ENCODE results near the gene ATP5MC2. TPM values are rescaled to one million over a fixed set of nuclear protein-coding genes. Genes with fewer than 3 reads are reported as not detected.
A peak's percentile ranks its signal among the peaks of the same experiment; 100 is the strongest.

The ATP5MC2 gene
- total and polyA plus RNA-seq, 7 experiments from 2014 or later, result 237 to 659 (median 287) TPM

DNA sequence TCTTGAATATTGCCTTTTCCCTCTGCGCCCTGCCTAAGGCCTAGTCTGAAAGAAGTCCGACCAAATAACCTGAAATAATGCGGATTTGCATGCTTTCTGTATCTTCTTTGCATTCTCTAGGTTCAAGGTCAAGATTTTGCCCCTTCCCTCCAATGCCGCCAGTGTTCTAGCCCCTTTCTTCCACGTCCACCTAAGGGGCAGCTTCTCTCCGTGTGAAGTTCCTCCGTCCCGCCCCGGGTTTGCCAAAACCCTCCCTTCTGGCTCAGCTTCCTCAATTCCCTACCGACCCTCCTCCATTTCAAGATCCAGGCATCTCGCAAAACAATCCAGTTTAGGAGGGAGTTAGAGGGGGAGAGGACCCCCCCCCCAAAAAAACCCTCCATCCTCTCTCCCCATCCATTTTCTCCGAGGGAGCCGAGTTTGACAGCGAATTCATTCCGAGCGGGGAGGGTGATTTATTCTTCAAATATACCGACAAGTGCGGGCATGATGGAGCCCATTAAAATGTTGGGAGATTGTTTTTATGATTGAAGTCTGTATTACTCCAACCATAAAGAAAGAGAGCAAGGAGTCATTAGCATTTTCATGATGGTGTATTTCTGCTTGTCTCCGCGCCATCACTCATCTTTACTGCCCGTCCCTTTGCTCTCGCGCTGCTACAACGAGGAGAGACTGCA lies 20.9 kb upstream of the ATP5MC2 start:
- H3K27me3 ChIP-seq (ENCODE audit: control insufficient read depth in 2 of 2, insufficient read depth in 2 of 2, low read length in 2 of 2), result peaks cover 26 to 30% of the 10 kb centered on the region in 2 donors
- Mint-ChIP-seq H3K4me1 (peaks cover 26 to 33% (median 30%) of the 10 kb centered on the region in 7 donors), H3K27ac (no peak overlapping the region), H3K27me3 (peaks cover 83 to 92% (median 86%) of the 10 kb centered on the region in 5 donors), H3K9me3 (peaks cover 0 to 2% (median 0%) of the 10 kb centered on the region in 11 donors), H3K36me3 (peaks cover 0 to 6% (median under 1%) of the 10 kb centered on the region in 5 donors), H3K4me3 (peak overlapping the region; percentile 12 to 88 (median 78))
- intact Hi-C loops (cut with micrococcal nuclease), result loop anchor here in 1 of 2 donors (2.0 kb wide), 1 partner anchor 30 kb away; the partner anchor contains the start of gene CALCOCO1
- no peak overlapping the region for H3K27ac ChIP-seq (ENCODE audit: low read depth, low read length)
- no peaks in the 10 kb centered on the region for H3K9me3 ChIP-seq (ENCODE audit: control insufficient read depth in 2 of 3, low read length in 3 of 3)
- POLR2A ChIA-PET, result no interaction called here
- no peaks in the 10 kb centered on the region for H3K36me3 ChIP-seq (ENCODE audit: control insufficient read depth in 2 of 3, insufficient read depth in 3 of 3, low read length in 3 of 3)
- no peak for DNase-seq
- no peak overlapping the region for H3K4me3 ChIP-seq (ENCODE audit: low read length)
- no peak for ATAC-seq
- CTCF ChIA-PET, result interaction anchor here (1.1 to 9.1 kb wide), 2 partner anchors 48 to 59 kb away, joined by 3 to 143 read pairs; no protein-coding TSS in a partner anchor
- peaks cover 7 to 23% of the 10 kb centered on the region in 2 donors for H3K4me1 ChIP-seq (ENCODE audit: control insufficient read depth in 2 of 2, insufficient read depth in 2 of 2, low read length in 2 of 2)

DNA sequence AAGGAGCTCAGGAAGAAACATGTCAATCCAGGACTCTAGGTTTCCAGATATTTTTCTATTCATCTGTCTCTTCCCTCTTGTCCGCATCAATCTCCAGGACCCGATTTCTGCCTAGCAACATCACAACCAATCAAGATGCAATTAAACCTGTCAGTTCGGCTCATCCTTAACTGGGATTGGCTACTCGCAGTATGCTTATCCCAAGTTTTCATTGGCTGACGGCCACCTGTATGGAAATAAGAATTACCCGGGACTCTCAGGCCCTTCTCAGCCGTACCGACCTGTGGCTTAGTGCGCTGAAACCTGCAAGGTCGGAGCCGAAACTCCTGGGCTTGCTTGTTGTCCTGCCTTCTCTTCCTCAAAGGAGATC lies 20.4 kb upstream of the ATP5MC2 start:
- peak overlapping the region; percentile 12 to 88 (median 78) for H3K4me3 Mint-ChIP-seq
- intact Hi-C loops (cut with micrococcal nuclease), result loop anchor here in 1 of 2 donors (2.0 kb wide), 1 partner anchor 31 kb away; the partner anchor contains the start of gene CALCOCO1

DNA sequence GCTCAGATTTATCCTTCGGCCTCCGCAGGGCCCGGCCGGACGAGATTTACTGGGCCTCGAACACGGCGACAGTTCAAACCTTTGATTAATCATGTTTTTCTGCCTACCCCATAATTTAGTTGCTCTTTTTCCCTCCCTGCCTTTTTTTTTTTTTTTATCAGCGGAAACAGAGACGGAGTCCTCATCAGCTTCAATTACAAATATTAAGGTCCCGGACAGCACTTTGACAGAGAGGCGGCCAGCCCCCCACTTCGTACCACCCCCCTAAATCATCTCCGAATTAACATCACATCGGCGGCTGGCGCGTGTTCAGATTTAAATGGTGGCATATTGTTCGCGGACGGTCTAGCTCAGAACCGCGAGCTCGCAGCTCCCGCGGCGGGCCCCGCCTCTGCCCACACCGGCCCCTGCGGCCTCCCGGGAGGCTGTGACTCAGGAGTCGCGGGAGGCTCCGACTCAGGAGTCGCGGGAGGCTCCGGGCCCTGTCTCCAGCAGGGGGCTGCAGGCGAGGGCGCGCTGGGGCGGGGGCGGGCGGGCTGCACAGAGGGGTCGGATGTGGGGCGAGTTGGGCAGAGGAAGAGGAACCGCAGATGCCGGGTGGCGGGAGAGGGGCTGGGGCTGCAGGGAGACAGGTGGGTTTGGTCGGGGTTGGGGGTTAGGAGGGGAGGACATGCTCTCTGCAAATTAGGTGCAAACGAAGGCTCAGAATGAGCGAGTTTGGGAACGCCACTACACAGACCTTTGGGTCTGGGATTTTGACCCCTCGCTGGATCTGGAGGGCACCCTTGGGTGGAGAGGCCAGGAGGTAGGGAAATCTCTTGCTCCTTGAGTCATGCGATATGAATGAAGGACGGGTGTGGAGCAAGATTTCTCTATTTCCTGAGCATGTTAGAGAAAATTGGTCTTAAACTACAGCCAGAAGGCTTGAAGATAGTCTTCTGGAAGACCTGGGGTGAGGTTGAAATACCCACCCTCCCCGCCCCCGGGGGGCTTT lies 19.6 kb upstream of the ATP5MC2 start:
- peaks cover 26 to 33% (median 30%) of the 10 kb centered on the region in 7 donors for H3K4me1 Mint-ChIP-seq
- ATAC-seq (peak; percentile 63), DNase-seq (peak in 3 of 9 donors; percentile 12 to 50 (median 24))
- H3K4me1 ChIP-seq (ENCODE audit: control insufficient read depth in 2 of 2, insufficient read depth in 2 of 2, low read length in 2 of 2), result peaks cover 7 to 23% of the 10 kb centered on the region in 2 donors
- no peaks in the 10 kb centered on the region for H3K9me3 ChIP-seq (ENCODE audit: control insufficient read depth in 2 of 3, low read length in 3 of 3)
- no peak overlapping the region for H3K27ac ChIP-seq (ENCODE audit: low read depth, low read length)
- H3K27me3 Mint-ChIP-seq, result peaks cover 79 to 88% (median 81%) of the 10 kb centered on the region in 5 donors
- CTCF ChIA-PET, result interaction anchor here (0.6 to 9.1 kb wide), 2 partner anchors 35 to 49 kb away, joined by 4 to 143 read pairs; no protein-coding TSS in a partner anchor
- peaks cover 0 to 9% (median 4%) of the 10 kb centered on the region in 5 donors for H3K36me3 Mint-ChIP-seq
- H3K36me3 ChIP-seq (ENCODE audit: control insufficient read depth in 2 of 3, insufficient read depth in 3 of 3, low read length in 3 of 3), result no peaks in the 10 kb centered on the region
- intact Hi-C loops (cut with micrococcal nuclease), result loop anchor here in 1 of 2 donors (2.0 kb wide), 2 partner anchors 19 to 31 kb away; partner anchors contain the start of genes ATP5MC2 and CALCOCO1
- H3K4me3 Mint-ChIP-seq, result peak overlapping the region; percentile 70 to 88 (median 82)
- peaks cover 0 to 7% (median 3%) of the 10 kb centered on the region in 11 donors for H3K9me3 Mint-ChIP-seq
- peaks cover 26 to 30% of the 10 kb centered on the region in 2 donors for H3K27me3 ChIP-seq (ENCODE audit: control insufficient read depth in 2 of 2, insufficient read depth in 2 of 2, low read length in 2 of 2)
- H3K4me3 ChIP-seq (ENCODE audit: low read length), result no peak overlapping the region
- no peak overlapping the region for H3K27ac Mint-ChIP-seq
- POLR2A ChIA-PET, result interaction anchor here (1.2 to 1.5 kb wide), 2 partner anchors 19 to 31 kb away, joined by 3 read pairs; partner anchors contain the start of gene ATP5MC2

More for the DNA sequence above, 20.4 kb upstream of the ATP5MC2 start:
- Mint-ChIP-seq H3K9me3 (peaks cover 0 to 5% (median 3%) of the 10 kb centered on the region in 11 donors), H3K36me3 (peaks cover 0 to 9% (median 4%) of the 10 kb centered on the region in 5 donors), H3K4me1 (peaks cover 26 to 33% (median 30%) of the 10 kb centered on the region in 7 donors), H3K27me3 (peaks cover 80 to 91% (median 86%) of the 10 kb centered on the region in 5 donors), H3K27ac (no peak overlapping the region)
- no peak overlapping the region for H3K4me3 ChIP-seq (ENCODE audit: low read length)
- H3K9me3 ChIP-seq (ENCODE audit: control insufficient read depth in 2 of 3, low read length in 3 of 3), result no peaks in the 10 kb centered on the region
- H3K27ac ChIP-seq (ENCODE audit: low read depth, low read length), result no peak overlapping the region
- H3K27me3 ChIP-seq (ENCODE audit: control insufficient read depth in 2 of 2, insufficient read depth in 2 of 2, low read length in 2 of 2), result peaks cover 26 to 30% of the 10 kb centered on the region in 2 donors
- ATAC-seq (no peak), DNase-seq (no peak)
- peaks cover 7 to 23% of the 10 kb centered on the region in 2 donors for H3K4me1 ChIP-seq (ENCODE audit: control insufficient read depth in 2 of 2, insufficient read depth in 2 of 2, low read length in 2 of 2)
- ChIA-PET POLR2A (no interaction called here), CTCF (interaction anchor here (9.1 kb wide), 1 partner anchor 49 kb away, joined by 143 read pairs; no protein-coding TSS in a partner anchor)
- no peaks in the 10 kb centered on the region for H3K36me3 ChIP-seq (ENCODE audit: control insufficient read depth in 2 of 3, insufficient read depth in 3 of 3, low read length in 3 of 3)

DNA sequence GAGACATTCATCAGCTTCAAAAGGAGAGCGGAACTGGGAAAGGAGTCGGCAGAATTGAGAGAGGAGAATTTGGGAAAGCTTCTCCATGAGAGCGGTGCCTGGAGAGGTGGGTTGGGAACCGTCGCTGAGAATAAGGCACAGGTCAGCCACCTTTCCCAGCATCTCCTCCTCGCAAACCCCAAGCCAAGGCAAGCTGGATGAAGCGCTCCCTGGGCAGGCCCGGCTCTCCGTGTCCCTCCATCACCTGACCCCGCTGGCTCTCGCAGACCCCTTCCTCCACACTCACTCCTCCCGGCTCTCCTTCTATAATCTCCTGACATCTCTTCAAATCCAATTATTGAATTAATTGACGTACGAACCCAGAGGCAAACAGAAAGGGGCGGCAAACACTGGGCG lies 18.9 kb upstream of the ATP5MC2 start:
- Mint-ChIP-seq H3K4me3 (peak overlapping the region; percentile 70 to 88 (median 82)), H3K9me3 (peaks cover 0 to 7% (median 3%) of the 10 kb centered on the region in 11 donors), H3K27me3 (peaks cover 72 to 88% (median 74%) of the 10 kb centered on the region in 5 donors), H3K27ac (no peak overlapping the region), H3K36me3 (peaks cover 0 to 9% (median 4%) of the 10 kb centered on the region in 5 donors), H3K4me1 (peaks cover 26 to 33% (median 30%) of the 10 kb centered on the region in 7 donors)
- intact Hi-C loops (cut with micrococcal nuclease), result loop anchor here in 1 of 2 donors (2.0 kb wide), 1 partner anchor 18 kb away; the partner anchor contains the start of gene ATP5MC2
- ATAC-seq (no peak), DNase-seq (no peak)
- Histone ChIP-seq H3K4me1 (ENCODE audit: control insufficient read depth in 2 of 2, insufficient read depth in 2 of 2, low read length in 2 of 2) (peaks cover 7 to 23% of the 10 kb centered on the region in 2 donors), H3K4me3 (ENCODE audit: low read length) (no peak overlapping the region), H3K27me3 (ENCODE audit: control insufficient read depth in 2 of 2, insufficient read depth in 2 of 2, low read length in 2 of 2) (peaks cover 26 to 30% of the 10 kb centered on the region in 2 donors), H3K36me3 (ENCODE audit: control insufficient read depth in 2 of 3, insufficient read depth in 3 of 3, low read length in 3 of 3) (no peaks in the 10 kb centered on the region), H3K27ac (ENCODE audit: low read depth, low read length) (no peak overlapping the region), H3K9me3 (ENCODE audit: control insufficient read depth in 2 of 3, low read length in 3 of 3) (no peaks in the 10 kb centered on the region)
- ChIA-PET CTCF (interaction anchor here (0.6 to 9.1 kb wide), 2 partner anchors 36 to 50 kb away, joined by 4 to 143 read pairs; no protein-coding TSS in a partner anchor), POLR2A (interaction anchor here (1.2 to 1.5 kb wide), 2 partner anchors 19 to 32 kb away, joined by 3 read pairs; partner anchors contain the start of gene ATP5MC2)

DNA sequence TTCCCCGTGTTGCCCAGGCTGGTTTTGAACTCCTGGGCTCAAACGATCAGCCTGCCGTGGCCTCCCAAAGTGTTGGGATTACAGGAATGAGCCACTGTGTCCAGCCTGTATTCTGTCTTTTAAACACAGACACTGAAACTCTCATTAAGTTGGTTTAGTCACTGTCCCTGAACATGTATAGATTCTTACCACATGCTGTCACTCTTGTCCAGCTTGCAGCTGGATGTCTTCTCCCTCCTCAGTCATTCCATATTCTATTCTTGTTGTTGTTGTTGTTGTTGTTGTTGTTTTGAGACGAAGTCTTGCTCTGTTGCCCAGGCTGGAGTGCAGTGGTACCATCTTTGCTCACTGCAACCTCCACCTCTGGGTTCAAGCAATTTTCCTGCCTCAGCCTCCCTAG lies 12.3 kb upstream of the ATP5MC2 start:
- intact Hi-C loops (cut with micrococcal nuclease), result no loop called here
- Histone ChIP-seq H3K9me3 (ENCODE audit: control insufficient read depth in 2 of 3, low read length in 3 of 3) (no peaks in the 10 kb centered on the region), H3K4me1 (ENCODE audit: control insufficient read depth in 2 of 2, insufficient read depth in 2 of 2, low read length in 2 of 2) (no peaks in the 10 kb centered on the region), H3K27me3 (ENCODE audit: control insufficient read depth in 2 of 2, insufficient read depth in 2 of 2, low read length in 2 of 2) (peaks cover 0 to 3% of the 10 kb centered on the region in 2 donors), H3K4me3 (ENCODE audit: low read length) (no peak overlapping the region), H3K27ac (ENCODE audit: low read depth, low read length) (no peak overlapping the region), H3K36me3 (ENCODE audit: control insufficient read depth in 2 of 3, insufficient read depth in 3 of 3, low read length in 3 of 3) (no peaks in the 10 kb centered on the region)
- Mint-ChIP-seq H3K36me3 (peaks cover 0 to 4% (median 3%) of the 10 kb centered on the region in 5 donors), H3K4me1 (peaks cover 0 to 1% (median 0%) of the 10 kb centered on the region in 7 donors), H3K9me3 (peaks cover 0 to 7% (median 3%) of the 10 kb centered on the region in 11 donors), H3K27ac (no peak overlapping the region), H3K27me3 (peaks cover 15 to 44% (median 25%) of the 10 kb centered on the region in 5 donors), H3K4me3 (no peak overlapping the region)
- ChIA-PET POLR2A (no interaction called here), CTCF (interaction anchor here (1.4 kb wide), 1 partner anchor 12 kb away, joined by 4 read pairs; the partner anchor contains the start of gene ATP5MC2)
- no peak for ATAC-seq
- no peak for DNase-seq
